Measurements from ENCODE around the gene TEX53.

DNA sequence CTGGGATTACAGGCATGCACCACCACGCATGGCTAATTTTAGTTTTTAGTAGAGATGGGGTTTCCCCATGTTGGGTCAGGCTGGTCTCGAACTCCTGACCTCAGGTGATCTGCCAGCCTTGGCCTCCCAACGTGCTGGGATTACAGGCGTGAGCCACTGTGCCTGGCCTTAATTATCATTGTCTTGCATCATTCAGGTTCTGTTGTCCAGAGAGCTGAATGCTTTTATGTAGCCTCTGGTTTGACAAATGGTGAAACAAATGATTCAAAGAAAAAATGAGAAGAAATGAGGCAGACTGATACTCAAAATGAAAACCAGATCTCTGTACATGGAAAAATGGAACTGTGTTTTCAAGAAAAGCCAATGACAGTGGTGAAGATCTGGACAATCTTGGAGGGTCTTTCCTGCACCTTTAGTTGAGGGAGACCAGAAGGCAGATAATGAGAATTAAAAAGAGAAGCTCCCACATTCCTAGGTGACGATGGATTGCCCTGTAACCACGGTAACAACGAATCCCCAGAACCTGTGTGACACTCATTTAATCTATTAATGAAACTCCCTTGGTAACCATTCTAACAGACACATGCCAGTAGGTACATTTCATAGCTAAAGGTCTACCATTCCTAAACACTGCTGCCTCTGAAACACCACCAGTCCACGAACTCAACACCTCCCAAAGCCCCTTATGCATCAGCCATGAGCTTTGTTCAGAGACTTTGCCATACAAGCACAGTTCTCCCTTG is 22.8 kb upstream of the TEX53 start:
- TF ChIP-seq, protein P1, sequence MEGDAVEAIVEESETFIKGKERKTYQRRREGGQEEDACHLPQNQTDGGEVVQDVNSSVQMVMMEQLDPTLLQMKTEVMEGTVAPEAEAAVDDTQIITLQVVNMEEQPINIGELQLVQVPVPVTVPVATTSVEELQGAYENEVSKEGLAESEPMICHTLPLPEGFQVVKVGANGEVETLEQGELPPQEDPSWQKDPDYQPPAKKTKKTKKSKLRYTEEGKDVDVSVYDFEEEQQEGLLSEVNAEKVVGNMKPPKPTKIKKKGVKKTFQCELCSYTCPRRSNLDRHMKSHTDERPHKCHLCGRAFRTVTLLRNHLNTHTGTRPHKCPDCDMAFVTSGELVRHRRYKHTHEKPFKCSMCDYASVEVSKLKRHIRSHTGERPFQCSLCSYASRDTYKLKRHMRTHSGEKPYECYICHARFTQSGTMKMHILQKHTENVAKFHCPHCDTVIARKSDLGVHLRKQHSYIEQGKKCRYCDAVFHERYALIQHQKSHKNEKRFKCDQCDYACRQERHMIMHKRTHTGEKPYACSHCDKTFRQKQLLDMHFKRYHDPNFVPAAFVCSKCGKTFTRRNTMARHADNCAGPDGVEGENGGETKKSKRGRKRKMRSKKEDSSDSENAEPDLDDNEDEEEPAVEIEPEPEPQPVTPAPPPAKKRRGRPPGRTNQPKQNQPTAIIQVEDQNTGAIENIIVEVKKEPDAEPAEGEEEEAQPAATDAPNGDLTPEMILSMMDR (IDR thresholded peaks at IDR 0.05 in 2 of 3, conservative IDR thresholded peaks at IDR 0.05 in 1 of 3; ENCODE audit: borderline replicate concordance in 1 of 3, insufficient read depth in 1 of 3, low read depth in 2 of 3, low read length in 2 of 3): no peak
- TF ChIP-seq POLR2A (IDR thresholded peaks at IDR 0.05; ENCODE audit: borderline replicate concordance, extremely low read depth, insufficient read depth, insufficient read length): no peak
- TF ChIP-seq EZH2 (IDR thresholded peaks at IDR 0.05): no peak
- no peak for TF ChIP-seq SRF (IDR thresholded peaks at IDR 0.05; ENCODE audit: low read depth)
- TF ChIP-seq, protein P2, sequence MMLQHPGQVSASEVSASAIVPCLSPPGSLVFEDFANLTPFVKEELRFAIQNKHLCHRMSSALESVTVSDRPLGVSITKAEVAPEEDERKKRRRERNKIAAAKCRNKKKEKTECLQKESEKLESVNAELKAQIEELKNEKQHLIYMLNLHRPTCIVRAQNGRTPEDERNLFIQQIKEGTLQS (IDR thresholded peaks at IDR 0.05): no peak
- TF ChIP-seq POLR2AphosphoS5 (IDR thresholded peaks at IDR 0.05; ENCODE audit: low read depth, low read length): no peak
- no peak for TF ChIP-seq EZH2phosphoT487 (IDR thresholded peaks at IDR 0.05; ENCODE audit: borderline replicate concordance)
- TF ChIP-seq ZNF274 (IDR thresholded peaks at IDR 0.05; ENCODE audit: low read depth, low read length): no peak
- TF ChIP-seq RAD21 (IDR thresholded peaks at IDR 0.05; ENCODE audit: low read depth): no peak
- TF ChIP-seq JUND (IDR thresholded peaks at IDR 0.05): no peak
- TF ChIP-seq CEBPB (IDR thresholded peaks at IDR 0.05; ENCODE audit: low read depth): no peak
- TF ChIP-seq, protein P3, sequence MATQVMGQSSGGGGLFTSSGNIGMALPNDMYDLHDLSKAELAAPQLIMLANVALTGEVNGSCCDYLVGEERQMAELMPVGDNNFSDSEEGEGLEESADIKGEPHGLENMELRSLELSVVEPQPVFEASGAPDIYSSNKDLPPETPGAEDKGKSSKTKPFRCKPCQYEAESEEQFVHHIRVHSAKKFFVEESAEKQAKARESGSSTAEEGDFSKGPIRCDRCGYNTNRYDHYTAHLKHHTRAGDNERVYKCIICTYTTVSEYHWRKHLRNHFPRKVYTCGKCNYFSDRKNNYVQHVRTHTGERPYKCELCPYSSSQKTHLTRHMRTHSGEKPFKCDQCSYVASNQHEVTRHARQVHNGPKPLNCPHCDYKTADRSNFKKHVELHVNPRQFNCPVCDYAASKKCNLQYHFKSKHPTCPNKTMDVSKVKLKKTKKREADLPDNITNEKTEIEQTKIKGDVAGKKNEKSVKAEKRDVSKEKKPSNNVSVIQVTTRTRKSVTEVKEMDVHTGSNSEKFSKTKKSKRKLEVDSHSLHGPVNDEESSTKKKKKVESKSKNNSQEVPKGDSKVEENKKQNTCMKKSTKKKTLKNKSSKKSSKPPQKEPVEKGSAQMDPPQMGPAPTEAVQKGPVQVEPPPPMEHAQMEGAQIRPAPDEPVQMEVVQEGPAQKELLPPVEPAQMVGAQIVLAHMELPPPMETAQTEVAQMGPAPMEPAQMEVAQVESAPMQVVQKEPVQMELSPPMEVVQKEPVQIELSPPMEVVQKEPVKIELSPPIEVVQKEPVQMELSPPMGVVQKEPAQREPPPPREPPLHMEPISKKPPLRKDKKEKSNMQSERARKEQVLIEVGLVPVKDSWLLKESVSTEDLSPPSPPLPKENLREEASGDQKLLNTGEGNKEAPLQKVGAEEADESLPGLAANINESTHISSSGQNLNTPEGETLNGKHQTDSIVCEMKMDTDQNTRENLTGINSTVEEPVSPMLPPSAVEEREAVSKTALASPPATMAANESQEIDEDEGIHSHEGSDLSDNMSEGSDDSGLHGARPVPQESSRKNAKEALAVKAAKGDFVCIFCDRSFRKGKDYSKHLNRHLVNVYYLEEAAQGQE (IDR thresholded peaks at IDR 0.05; ENCODE audit: low read depth): no peak
